Aorta (tissue), 5 donors: ENCODE data around the gene RNF121. TPM values are rescaled to one million over a fixed set of nuclear protein-coding genes. Genes with fewer than 3 reads are reported as not detected.
A peak's percentile ranks its signal among the peaks of the same experiment; 100 is the strongest.

ENCODE experiments used
- ATAC-seq: fragments of 200-7000 bp; cut with Tn5 transposase; one replicate; pipeline ENCODE4 v1.9.1; 2022; ENCODE audit warnings: moderate library complexity; ENCODE audit not compliant: low FRiP score
- DNase-seq, 2 donors: peaks; one replicate each; pipeline ENCODE4 v3.0.0-alpha.2; 2020
- H3K27ac ChIP-seq, 2 donors: one replicate each; pipeline ENCODE4 v1.5.1; 2013; ENCODE audit warnings: low read length in 2 of 2, mild to moderate bottlenecking in 2 of 2, moderate library complexity in 2 of 2, control low read depth in 1 of 2, inconsistent platforms in 1 of 2, low read depth in 1 of 2
- H3K27me3 ChIP-seq, 2 donors: one replicate each; pipeline ENCODE4 v1.6.1; 2013; ENCODE audit warnings: control low read depth in 1 of 2, low read length in 1 of 2, mild to moderate bottlenecking in 1 of 2, moderate library complexity in 1 of 2; ENCODE audit not compliant: insufficient read depth in 2 of 2, control insufficient read depth in 1 of 2
- H3K36me3 ChIP-seq, 2 donors: one replicate each; pipeline ENCODE4 v1.6.1; 2013; ENCODE audit warnings: control low read depth in 1 of 2, low read length in 1 of 2, mild to moderate bottlenecking in 1 of 2; ENCODE audit not compliant: insufficient read depth in 2 of 2, control insufficient read depth in 1 of 2
- H3K4me1 ChIP-seq, 2 donors: one replicate each; pipeline ENCODE4 v1.6.1; 2013; ENCODE audit warnings: low read length in 2 of 2, control low read depth in 1 of 2, mild to moderate bottlenecking in 1 of 2, moderate library complexity in 1 of 2; ENCODE audit not compliant: insufficient read depth in 2 of 2, control insufficient read depth in 1 of 2
- H3K4me3 ChIP-seq, 2 donors: one replicate each; pipeline ENCODE4 v1.5.1; 2013; ENCODE audit warnings: low read length in 2 of 2, control low read depth in 1 of 2, mild to moderate bottlenecking in 1 of 2
- H3K9me3 ChIP-seq: one replicate; pipeline ENCODE4 v1.6.1; 2013; ENCODE audit warnings: mild to moderate bottlenecking, low read length; ENCODE audit not compliant: control insufficient read depth
- WGBS, 2 donors: extraction: QIAGEN DNeasy Blood & Tissue Kit; methylation state at CpG; one replicate each; pipeline ENCODE4 v1.1.7; 2013; 5-methylcytosine and 5-hydroxymethylcytosine counted together
- intact Hi-C, 2 donors: fragments of 100-400 bp; cut with DNase I; formaldehyde crosslinking; loops; one replicate each; pipeline versions ENCODE4 v1.14.2 to v1.15.0; 2022
- polyA plus RNA-seq, 2 donors: library from polyadenylated mRNA; stranded (reverse); fragments of 200-250 nt; gene quantifications; one replicate each; pipeline ENCODE4 v1.2.3, GENCODE V29; 2013
- total RNA-seq, 2 donors: library from RNA; stranded (reverse); fragmentation: NEBNext Ultra II Directional; extraction: Animal tissue kit (Norgen Biotek cat#: 25700); gene quantifications; one replicate each; pipeline ENCODE4 v1.2.1, GENCODE V29; 2021
- donor health status: healthy with polysubstance abuse.
- donor health status: Bipolar disorder and iron deficiency.
- donor health status: DM: no; HTN: no; CAD: no.
- donor health status: DM: no; HTN: no; CAD: no.
- donor health status: DM: yes; HTN: yes; CAD: no.

The RNF121 gene
- total and polyA plus RNA-seq, 4 donors: 20.8 to 38.6 (median 30.6) TPM

- Histone ChIP-seq H3K4me3 (no peak overlapping the region), H3K36me3 (peaks cover 0 to 35% of the 10 kb centered on the region in 2 donors), H3K9me3 (no peaks in the 10 kb centered on the region), H3K4me1 (no peaks in the 10 kb centered on the region), H3K27ac (no peak overlapping the region), H3K27me3 (no peaks in the 10 kb centered on the region)
- no peak for ATAC-seq
- no peak for DNase-seq
- intact Hi-C loops: no loop called here
- 70 to 74% methylated on average over 10 of the region's 10 CpGs for WGBS, 2 donors
Observed at GRCh38 chr11:72010529-72011233, 81.8 kb downstream of the RNF121 start.

- Histone ChIP-seq H3K4me3 (no peak overlapping the region), H3K4me1 (no peaks in the 10 kb centered on the region), H3K36me3 (peaks cover 3 to 26% of the 10 kb centered on the region in 2 donors), H3K27me3 (no peaks in the 10 kb centered on the region), H3K9me3 (no peaks in the 10 kb centered on the region), H3K27ac (peak overlapping the region in 1 of 2 donors; percentile 45)
- 78 to 85% methylated on average over 5 of the region's 5 CpGs for WGBS, 2 donors
- DNase-seq (peak; percentile 38 to 60), ATAC-seq (no peak)
- intact Hi-C loops: no loop called here
Observed at GRCh38 chr11:72012091-72012630, 83.3 kb downstream of the RNF121 start.

GRCh38 chr11:72012897-72013721, 84.3 kb downstream of the RNF121 start:
- no peaks in the 10 kb centered on the region for H3K9me3 ChIP-seq
- H3K36me3 ChIP-seq: peaks cover 3 to 24% of the 10 kb centered on the region in 2 donors
- WGBS, 2 donors: 7% methylated on average over 33 of the region's 33 CpGs
- H3K4me1 ChIP-seq: no peaks in the 10 kb centered on the region
- intact Hi-C loops: no loop called here
- peak overlapping the region in 1 of 2 donors; percentile 73 for H3K27ac ChIP-seq
- DNase-seq: peak; percentile 87 to 88
- H3K4me3 ChIP-seq: no peak overlapping the region
- ATAC-seq: peak; percentile 71
- H3K27me3 ChIP-seq: no peaks in the 10 kb centered on the region

GRCh38 chr11:72013765-72014711, 85.2 kb downstream of the RNF121 start:
- intact Hi-C loops: no loop called here
- WGBS, 2 donors: 44 to 45% methylated on average over 38 of the region's 38 CpGs
- DNase-seq: peak in 1 of 2 donors; percentile 78
- peak overlapping the region in 1 of 2 donors; percentile 73 for H3K27ac ChIP-seq
- no peaks in the 10 kb centered on the region for H3K9me3 ChIP-seq
- H3K36me3 ChIP-seq: peaks cover 3 to 28% of the 10 kb centered on the region in 2 donors
- peak; percentile 2 for ATAC-seq
- no peaks in the 10 kb centered on the region for H3K27me3 ChIP-seq
- H3K4me3 ChIP-seq: no peak overlapping the region
- no peaks in the 10 kb centered on the region for H3K4me1 ChIP-seq

- WGBS, 2 donors: 77 to 79% methylated on average over 16 of the region's 16 CpGs
- no peaks in the 10 kb centered on the region for H3K9me3 ChIP-seq
- intact Hi-C loops: no loop called here
- H3K4me1 ChIP-seq: no peaks in the 10 kb centered on the region
- H3K36me3 ChIP-seq: peaks cover 5 to 30% of the 10 kb centered on the region in 2 donors
- peak overlapping the region in 1 of 2 donors; percentile 73 for H3K27ac ChIP-seq
- no peaks in the 10 kb centered on the region for H3K27me3 ChIP-seq
- DNase-seq: peak in 1 of 2 donors; percentile 66
- ATAC-seq: no peak
- no peak overlapping the region for H3K4me3 ChIP-seq
Observed at GRCh38 chr11:72014761-72015320, 86.0 kb downstream of the RNF121 start.

GRCh38 chr11:72015511-72016061, 86.7 kb downstream of the RNF121 start:
- intact Hi-C loops: no loop called here
- H3K27ac ChIP-seq: peak overlapping the region in 1 of 2 donors; percentile 19
- no peaks in the 10 kb centered on the region for H3K4me1 ChIP-seq

GRCh38 chr11:72018171-72018570, 89.3 kb downstream of the RNF121 start:
- intact Hi-C loops: no loop called here
- no peak overlapping the region for H3K4me3 ChIP-seq

More at GRCh38 chr11:72015511-72016061, 86.7 kb downstream of the RNF121 start:
- no peak overlapping the region for H3K4me3 ChIP-seq
- DNase-seq: peak in 1 of 2 donors; percentile 75
- H3K9me3 ChIP-seq: no peaks in the 10 kb centered on the region
- WGBS, 2 donors: 84 to 89% methylated on average over 10 of the region's 10 CpGs
- no peaks in the 10 kb centered on the region for H3K27me3 ChIP-seq
- H3K36me3 ChIP-seq: peaks cover 5 to 34% of the 10 kb centered on the region in 2 donors
- no peak for ATAC-seq

More at GRCh38 chr11:72018171-72018570, 89.3 kb downstream of the RNF121 start:
- WGBS, 2 donors: 90 to 94% methylated on average over 9 of the region's 9 CpGs
- peaks cover 5 to 33% of the 10 kb centered on the region in 2 donors for H3K36me3 ChIP-seq
- H3K27ac ChIP-seq: no peak overlapping the region
- DNase-seq (no peak), ATAC-seq (no peak)
- no peaks in the 10 kb centered on the region for H3K9me3 ChIP-seq
- H3K27me3 ChIP-seq: no peaks in the 10 kb centered on the region
- H3K4me1 ChIP-seq: no peaks in the 10 kb centered on the region
